Upper lobe of left lung (tissue), 6 donors: ENCODE measurements around the gene PLAC8L1. TPM values are rescaled to one million over a fixed set of nuclear protein-coding genes. Genes with fewer than 3 reads are reported as not detected.

Source experiments
- ATAC-seq, 2 donors: fragments of 200-7000 bp; cut with Tn5 transposase; one replicate each; pipeline ENCODE4 v1.9.1; 2022; ENCODE audit warnings: mild to moderate bottlenecking in 2 of 2, moderate library complexity in 2 of 2; ENCODE audit not compliant: low FRiP score in 2 of 2
- DNase-seq, 2 donors: peaks; one replicate each; pipeline ENCODE4 v3.0.0-alpha.2; 2019 to 2020
- H3K27ac ChIP-seq, 4 donors: fragments of 200-600 bp; sonication (generic); one replicate each; pipeline ENCODE4 v1.5.1; 2016 to 2019
- H3K27me3 ChIP-seq, 4 donors: fragments of 200-600 bp; sonication (generic); one replicate each; pipeline ENCODE4 v1.5.1; 2017 to 2019
- H3K36me3 ChIP-seq, 4 donors: fragments of 200-600 bp; sonication (generic); one replicate each; pipeline ENCODE4 v1.5.1; 2016 to 2019
- H3K4me1 ChIP-seq, 4 donors: fragments of 200-600 bp; sonication (generic); one replicate each; pipeline ENCODE4 v1.5.1; 2018 to 2019
- H3K4me3 ChIP-seq, 4 donors: fragments of 200-600 bp; sonication (generic); one replicate each; pipeline ENCODE4 v1.5.1; 2017 to 2019; ENCODE audit warnings: mild to moderate bottlenecking in 2 of 4, moderate library complexity in 1 of 4
- H3K9me3 ChIP-seq, 4 donors: fragments of 200-600 bp; sonication (generic); one replicate each; pipeline ENCODE4 v1.5.1; 2018 to 2019
- CTCF ChIP-seq, 6 experiments: fragments of 450-650 bp in 4 of 6; fragments of 200-600 bp in 2 of 6; sonication (generic) in 2 of 6; IDR thresholded peaks; one replicate each; pipeline ENCODE4 v1.5.1; 2016 to 2019; ENCODE audit warnings: antibody characterized with exemption in 6 of 6
- EP300 ChIP-seq, 4 donors: sonication (generic); formaldehyde crosslinking; IDR thresholded peaks; one replicate each; pipeline ENCODE4 v1.5.1; 2017; ENCODE audit warnings: antibody characterized with exemption in 4 of 4, control low read depth in 2 of 4
- POLR2A ChIP-seq, 4 donors: fragments of 450-650 bp; IDR thresholded peaks; one replicate each; pipeline ENCODE4 v1.5.1; 2016 to 2017; ENCODE audit warnings: antibody characterized with exemption in 4 of 4, mild to moderate bottlenecking in 2 of 4
- POLR2AphosphoS5 ChIP-seq, 2 donors: sonication (generic); formaldehyde crosslinking; IDR thresholded peaks; one replicate each; pipeline ENCODE4 v1.5.1; 2017; ENCODE audit warnings: antibody characterized with exemption in 2 of 2
- WGBS, 2 donors: methylation state at CpG; one replicate each; pipeline ENCODE4 v1.1.5; 2017 to 2018; 5-methylcytosine and 5-hydroxymethylcytosine counted together
- total RNA-seq, 6 donors: library from RNA; depleted of rRNA in 4 of 6; stranded (reverse); fragments of >200 nt in 4 of 6; gene quantifications; one replicate each; pipeline versions ENCODE4 v1.1.0 to v1.2.1, GENCODE V29; 2016 to 2021
- donor health status: DM: no; HTN: no; CAD: no; lungs with moderate emphysema.
- donor health status: DM: no; HTN: yes; CAD: no; lungs with severe emphysema.

The PLAC8L1 gene
- total RNA-seq, 6 donors from 2014 or later = 1.3 TPM; not detected in 5

GRCh38 chr5:146042628-146043279, 62.6 kb downstream of the PLAC8L1 start:
- TF ChIP-seq CTCF (IDR thresholded peaks at IDR 0.05) (no peak), POLR2A (IDR thresholded peaks at IDR 0.05) (no peak), EP300 (IDR thresholded peaks at IDR 0.05) (no peak), POLR2AphosphoS5 (IDR thresholded peaks at IDR 0.05) (no peak)
- 49 to 73% methylated on average over 5 of the region's 5 CpGs for WGBS, 2 donors
- no peak overlapping the region for H3K4me3 ChIP-seq

GRCh38 chr5:146041180-146041789, 64.1 kb downstream of the PLAC8L1 start:
- H3K27ac ChIP-seq = no peak overlapping the region
- no peaks in the 10 kb centered on the region for H3K36me3 ChIP-seq
- H3K27me3 ChIP-seq = no peaks in the 10 kb centered on the region
- no peaks in the 10 kb centered on the region for H3K9me3 ChIP-seq
- no peak for DNase-seq
- peak; percentile 32 to 57 for ATAC-seq
- no peaks in the 10 kb centered on the region for H3K4me1 ChIP-seq
- peak in 2 of 6 experiments; percentile 18 to 28 for TF ChIP-seq CTCF (IDR thresholded peaks at IDR 0.05)
- no peak for TF ChIP-seq POLR2A (IDR thresholded peaks at IDR 0.05)
- WGBS, 2 donors = 82 to 87% methylated on average over 10 of the region's 10 CpGs
- H3K4me3 ChIP-seq = no peak overlapping the region

More at GRCh38 chr5:146042628-146043279, 62.6 kb downstream of the PLAC8L1 start:
- H3K36me3 ChIP-seq = no peaks in the 10 kb centered on the region
- DNase-seq = no peak
- H3K9me3 ChIP-seq = no peaks in the 10 kb centered on the region
- no peak overlapping the region for H3K27ac ChIP-seq
- no peaks in the 10 kb centered on the region for H3K27me3 ChIP-seq
- ATAC-seq = no peak
- no peaks in the 10 kb centered on the region for H3K4me1 ChIP-seq

GRCh38 chr5:146040527-146040926, 64.8 kb downstream of the PLAC8L1 start:
- WGBS, 2 donors = 54 to 63% methylated on average over 3 of the region's 3 CpGs
- no peak overlapping the region for H3K4me3 ChIP-seq
- ATAC-seq = no peak

GRCh38 chr5:146039420-146039819, 66.0 kb downstream of the PLAC8L1 start:
- Histone ChIP-seq H3K36me3 (no peaks in the 10 kb centered on the region), H3K4me1 (no peaks in the 10 kb centered on the region), H3K27ac (no peak overlapping the region), H3K4me3 (no peak overlapping the region), H3K9me3 (no peaks in the 10 kb centered on the region), H3K27me3 (no peaks in the 10 kb centered on the region)
- DNase-seq (no peak), ATAC-seq (no peak)
- 46 to 59% methylated on average over 3 of the region's 3 CpGs for WGBS, 2 donors
- TF ChIP-seq POLR2AphosphoS5 (IDR thresholded peaks at IDR 0.05) = no peak
- TF ChIP-seq EP300 (IDR thresholded peaks at IDR 0.05) = no peak
- TF ChIP-seq POLR2A (IDR thresholded peaks at IDR 0.05) = no peak
- no peak for TF ChIP-seq CTCF (IDR thresholded peaks at IDR 0.05)

More at GRCh38 chr5:146040527-146040926, 64.8 kb downstream of the PLAC8L1 start:
- Histone ChIP-seq H3K9me3 (no peaks in the 10 kb centered on the region), H3K27ac (no peak overlapping the region), H3K27me3 (no peaks in the 10 kb centered on the region), H3K4me1 (no peaks in the 10 kb centered on the region), H3K36me3 (no peaks in the 10 kb centered on the region)
- DNase-seq = no peak
- no peak for TF ChIP-seq POLR2A (IDR thresholded peaks at IDR 0.05)
- no peak for TF ChIP-seq POLR2AphosphoS5 (IDR thresholded peaks at IDR 0.05)
- TF ChIP-seq EP300 (IDR thresholded peaks at IDR 0.05) = no peak
- TF ChIP-seq CTCF (IDR thresholded peaks at IDR 0.05) = no peak

GRCh38 chr5:146034605-146035004, 70.8 kb downstream of the PLAC8L1 start:
- TF ChIP-seq POLR2AphosphoS5 (IDR thresholded peaks at IDR 0.05) = no peak
- TF ChIP-seq CTCF (IDR thresholded peaks at IDR 0.05) = no peak
- no peak for TF ChIP-seq POLR2A (IDR thresholded peaks at IDR 0.05)
- TF ChIP-seq EP300 (IDR thresholded peaks at IDR 0.05) = no peak
- no peaks in the 10 kb centered on the region for H3K27me3 ChIP-seq
- ATAC-seq = no peak
- no peak overlapping the region for H3K4me3 ChIP-seq
- no peaks in the 10 kb centered on the region for H3K4me1 ChIP-seq
- no peak overlapping the region for H3K27ac ChIP-seq
- no peaks in the 10 kb centered on the region for H3K9me3 ChIP-seq
- no peak for DNase-seq
- WGBS, 2 donors = 78 to 92% methylated on average over 4 of the region's 4 CpGs
- no peaks in the 10 kb centered on the region for H3K36me3 ChIP-seq
